Measurements from ENCODE around the gene CD300LB.
"Not testable (repeated sequence)": the region's sequence is repeated elsewhere in the genome, so short reads cannot be mapped to it uniquely, and the experiment has no call there.

The CD300LB gene

GRCh38 chr17:74493331-74493833 is 37.9 kb downstream of the CD300LB start:
- DNase-seq (ENCODE audit: low read depth in 2 of 2): peak; percentile 55 to 57

GRCh38 chr17:74491626-74492025 is 39.6 kb downstream of the CD300LB start:
- no peak for DNase-seq (ENCODE audit: low read depth in 2 of 2)

- no peak for DNase-seq (ENCODE audit: low read depth in 2 of 2)
Measured at GRCh38 chr17:74490716-74491115, 40.6 kb downstream of the CD300LB start.

- not testable (repeated sequence) for DNase-seq (ENCODE audit: low read depth in 2 of 2)
Measured at GRCh38 chr17:74488276-74488675, 43.0 kb downstream of the CD300LB start.

- DNase-seq (ENCODE audit: low read depth in 2 of 2): no peak
Measured at GRCh38 chr17:74485841-74486240, 45.4 kb downstream of the CD300LB start.

- DNase-seq (ENCODE audit: low read depth in 2 of 2): no peak
Measured at GRCh38 chr17:74485022-74485743, 46.1 kb downstream of the CD300LB start.

GRCh38 chr17:74484066-74484465 is 47.2 kb downstream of the CD300LB start:
- DNase-seq (ENCODE audit: low read depth in 2 of 2): no peak

- DNase-seq (ENCODE audit: low read depth in 2 of 2): no peak
Measured at GRCh38 chr17:74481621-74482020, 49.7 kb downstream of the CD300LB start.

GRCh38 chr17:74480290-74480689 is 51.0 kb downstream of the CD300LB start:
- DNase-seq (ENCODE audit: low read depth in 2 of 2): no peak

- DNase-seq (ENCODE audit: low read depth in 2 of 2): no peak
Measured at GRCh38 chr17:74478420-74479100, 52.7 kb downstream of the CD300LB start.

- no peak for DNase-seq (ENCODE audit: low read depth in 2 of 2)
Measured at GRCh38 chr17:74477411-74477810, 53.9 kb downstream of the CD300LB start.

- DNase-seq (ENCODE audit: low read depth in 2 of 2): no peak
Measured at GRCh38 chr17:74475189-74475588, 56.1 kb downstream of the CD300LB start.

GRCh38 chr17:74474043-74474792 is 57.1 kb downstream of the CD300LB start:
- no peak for DNase-seq (ENCODE audit: low read depth in 2 of 2)

GRCh38 chr17:74473294-74473693 is 58.0 kb downstream of the CD300LB start:
- DNase-seq (ENCODE audit: low read depth in 2 of 2): no peak

GRCh38 chr17:74472890-74473289 is 58.4 kb downstream of the CD300LB start:
- no peak for DNase-seq (ENCODE audit: low read depth in 2 of 2)

- DNase-seq (ENCODE audit: low read depth in 2 of 2): no peak
Measured at GRCh38 chr17:74471341-74471740, 59.9 kb downstream of the CD300LB start.

All from stimulated activated CD4-positive, alpha-beta T cell treated with anti-CD3 and anti-CD28 coated beads, Interleukin-1b, Interleukin-23, amount 100 ng/mL, for 4 hours (primary cell).